ENCODE data around the gene SLC25A30.

The SLC25A30 gene

GRCh38 chr13:45417790-45418534, at the start of gene SLC25A30:
TSS of gene SLC25A30 (minus strand) at chr13:45418373. CDS start at chr13:45411425, 6,948 bp downstream.
- DNase-seq (ENCODE audit: low read depth in 2 of 2, low spot score in 1 of 2): peak; percentile 75 to 88

GRCh38 chr13:45466359-45466758, 48.2 kb upstream of the SLC25A30 start:
- DNase-seq (ENCODE audit: low read depth in 2 of 2, low spot score in 1 of 2): no peak

- DNase-seq (ENCODE audit: low read depth in 2 of 2, low spot score in 1 of 2): peak; percentile 84 to 89
Measured at GRCh38 chr13:45464687-45465453, 46.7 kb upstream of the SLC25A30 start, which contains the start of gene COG3. TSS of gene COG3 (plus strand) at chr13:45464939. CDS start at chr13:45465037, 98 bp downstream.

- no peak for DNase-seq (ENCODE audit: low read depth in 2 of 2, low spot score in 1 of 2)
Measured at GRCh38 chr13:45464141-45464686, 46.0 kb upstream of the SLC25A30 start.

- no peak for DNase-seq (ENCODE audit: low read depth in 2 of 2, low spot score in 1 of 2)
Measured at GRCh38 chr13:45456196-45456972, 38.2 kb upstream of the SLC25A30 start.

GRCh38 chr13:45454204-45454603, 36.0 kb upstream of the SLC25A30 start:
- DNase-seq (ENCODE audit: low read depth in 2 of 2, low spot score in 1 of 2): no peak

- DNase-seq (ENCODE audit: low read depth in 2 of 2, low spot score in 1 of 2): no peak
Measured at GRCh38 chr13:45451282-45451681, 33.1 kb upstream of the SLC25A30 start.

- no peak for DNase-seq (ENCODE audit: low read depth in 2 of 2, low spot score in 1 of 2)
Measured at GRCh38 chr13:45448965-45449559, 30.9 kb upstream of the SLC25A30 start.

GRCh38 chr13:45447050-45447661, 29.0 kb upstream of the SLC25A30 start:
- DNase-seq (ENCODE audit: low read depth in 2 of 2, low spot score in 1 of 2): no peak

- DNase-seq (ENCODE audit: low read depth in 2 of 2, low spot score in 1 of 2): no peak
Measured at GRCh38 chr13:45446181-45446580, 28.0 kb upstream of the SLC25A30 start.

- no peak for DNase-seq (ENCODE audit: low read depth in 2 of 2, low spot score in 1 of 2)
Measured at GRCh38 chr13:45445053-45445452, 26.9 kb upstream of the SLC25A30 start.

- DNase-seq (ENCODE audit: low read depth in 2 of 2, low spot score in 1 of 2): no peak
Measured at GRCh38 chr13:45441633-45442032, 23.5 kb upstream of the SLC25A30 start.

GRCh38 chr13:45439781-45440462, 21.7 kb upstream of the SLC25A30 start:
- no peak for DNase-seq (ENCODE audit: low read depth in 2 of 2, low spot score in 1 of 2)

GRCh38 chr13:45439008-45439407, 20.8 kb upstream of the SLC25A30 start:
- DNase-seq (ENCODE audit: low read depth in 2 of 2, low spot score in 1 of 2): no peak

GRCh38 chr13:45437947-45438346, 19.8 kb upstream of the SLC25A30 start:
- no peak for DNase-seq (ENCODE audit: low read depth in 2 of 2, low spot score in 1 of 2)

- no peak for DNase-seq (ENCODE audit: low read depth in 2 of 2, low spot score in 1 of 2)
Measured at GRCh38 chr13:45436953-45437352, 18.8 kb upstream of the SLC25A30 start.

- DNase-seq (ENCODE audit: low read depth in 2 of 2, low spot score in 1 of 2): no peak
Measured at GRCh38 chr13:45436332-45436731, 18.2 kb upstream of the SLC25A30 start.

- no peak for DNase-seq (ENCODE audit: low read depth in 2 of 2, low spot score in 1 of 2)
Measured at GRCh38 chr13:45434556-45435371, 16.6 kb upstream of the SLC25A30 start.

GRCh38 chr13:45433381-45433790, 15.2 kb upstream of the SLC25A30 start:
- no peak for DNase-seq (ENCODE audit: low read depth in 2 of 2, low spot score in 1 of 2)

Data from stimulated activated CD8-positive, alpha-beta memory T cell treated with anti-CD3 and anti-CD28 coated beads, Interleukin-4, amount 100 ng/mL, for 4 hours (primary cell).